ENCODE results near the gene RB1. TPM values are rescaled to one million over a fixed set of nuclear protein-coding genes. Genes with fewer than 3 reads are reported as not detected.

RB1 gene
- total and polyA plus RNA-seq, 9 of the 15 experiments (the other 6 are each of a cell fraction or from before 2014, with no cell fraction given) = 5.0 to 23.8 (median 17.9) TPM

DNA sequence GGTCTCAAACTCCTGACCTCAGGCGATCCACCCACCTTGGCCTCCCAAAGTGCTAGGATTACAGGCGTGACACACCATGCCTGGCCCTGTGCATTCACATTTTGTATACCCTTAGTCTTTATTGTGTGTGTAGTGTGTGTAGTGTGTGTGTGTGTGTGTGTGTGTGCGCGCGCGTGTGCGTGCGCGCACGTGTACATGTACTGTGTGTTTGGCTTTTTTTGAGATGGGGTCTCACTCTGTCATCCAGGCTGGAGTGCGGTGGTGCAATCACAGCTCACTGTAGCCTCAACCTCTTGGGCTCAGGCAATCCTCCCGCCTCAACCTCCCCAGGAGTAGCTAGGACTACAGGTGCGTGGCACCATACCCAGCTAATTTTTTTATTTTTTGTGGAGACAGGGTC lies 48.5 kb upstream of the RB1 start:
- TF ChIP-seq CBX8 (IDR thresholded peaks at IDR 0.05; ENCODE audit: borderline replicate concordance, extremely low read depth, low read depth, low read length, poor library complexity, severe bottlenecking) = no peak
- TF ChIP-seq DIDO1 (tag; IDR thresholded peaks at IDR 0.05; ENCODE audit: low read depth) = no peak
- TF ChIP-seq, protein P1, sequence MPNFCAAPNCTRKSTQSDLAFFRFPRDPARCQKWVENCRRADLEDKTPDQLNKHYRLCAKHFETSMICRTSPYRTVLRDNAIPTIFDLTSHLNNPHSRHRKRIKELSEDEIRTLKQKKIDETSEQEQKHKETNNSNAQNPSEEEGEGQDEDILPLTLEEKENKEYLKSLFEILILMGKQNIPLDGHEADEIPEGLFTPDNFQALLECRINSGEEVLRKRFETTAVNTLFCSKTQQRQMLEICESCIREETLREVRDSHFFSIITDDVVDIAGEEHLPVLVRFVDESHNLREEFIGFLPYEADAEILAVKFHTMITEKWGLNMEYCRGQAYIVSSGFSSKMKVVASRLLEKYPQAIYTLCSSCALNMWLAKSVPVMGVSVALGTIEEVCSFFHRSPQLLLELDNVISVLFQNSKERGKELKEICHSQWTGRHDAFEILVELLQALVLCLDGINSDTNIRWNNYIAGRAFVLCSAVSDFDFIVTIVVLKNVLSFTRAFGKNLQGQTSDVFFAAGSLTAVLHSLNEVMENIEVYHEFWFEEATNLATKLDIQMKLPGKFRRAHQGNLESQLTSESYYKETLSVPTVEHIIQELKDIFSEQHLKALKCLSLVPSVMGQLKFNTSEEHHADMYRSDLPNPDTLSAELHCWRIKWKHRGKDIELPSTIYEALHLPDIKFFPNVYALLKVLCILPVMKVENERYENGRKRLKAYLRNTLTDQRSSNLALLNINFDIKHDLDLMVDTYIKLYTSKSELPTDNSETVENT (CRISPR knock-in tag; IDR thresholded peaks at IDR 0.05) = no peak
- no peak for TF ChIP-seq RBFOX2 (IDR thresholded peaks at IDR 0.05; ENCODE audit: low read depth, low read length)
- no peak for TF ChIP-seq LARP7 (IDR thresholded peaks at IDR 0.05)
- no peak for TF ChIP-seq POLR2G (IDR thresholded peaks at IDR 0.05; ENCODE audit: low read depth, low read length)
- no peak for TF ChIP-seq FOS (IDR thresholded peaks at IDR 0.05; ENCODE audit: extremely low read depth, insufficient read length)
- TF ChIP-seq, protein P2, sequence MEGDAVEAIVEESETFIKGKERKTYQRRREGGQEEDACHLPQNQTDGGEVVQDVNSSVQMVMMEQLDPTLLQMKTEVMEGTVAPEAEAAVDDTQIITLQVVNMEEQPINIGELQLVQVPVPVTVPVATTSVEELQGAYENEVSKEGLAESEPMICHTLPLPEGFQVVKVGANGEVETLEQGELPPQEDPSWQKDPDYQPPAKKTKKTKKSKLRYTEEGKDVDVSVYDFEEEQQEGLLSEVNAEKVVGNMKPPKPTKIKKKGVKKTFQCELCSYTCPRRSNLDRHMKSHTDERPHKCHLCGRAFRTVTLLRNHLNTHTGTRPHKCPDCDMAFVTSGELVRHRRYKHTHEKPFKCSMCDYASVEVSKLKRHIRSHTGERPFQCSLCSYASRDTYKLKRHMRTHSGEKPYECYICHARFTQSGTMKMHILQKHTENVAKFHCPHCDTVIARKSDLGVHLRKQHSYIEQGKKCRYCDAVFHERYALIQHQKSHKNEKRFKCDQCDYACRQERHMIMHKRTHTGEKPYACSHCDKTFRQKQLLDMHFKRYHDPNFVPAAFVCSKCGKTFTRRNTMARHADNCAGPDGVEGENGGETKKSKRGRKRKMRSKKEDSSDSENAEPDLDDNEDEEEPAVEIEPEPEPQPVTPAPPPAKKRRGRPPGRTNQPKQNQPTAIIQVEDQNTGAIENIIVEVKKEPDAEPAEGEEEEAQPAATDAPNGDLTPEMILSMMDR (IDR thresholded peaks at IDR 0.05 in 2 of 3, conservative IDR thresholded peaks at IDR 0.05 in 1 of 3; ENCODE audit: insufficient read depth in 2 of 3, low read depth in 1 of 3, low read length in 3 of 3) = no peak
- TF ChIP-seq BMI1 (IDR thresholded peaks at IDR 0.05; ENCODE audit: low read length) = no peak
- no peak for TF ChIP-seq XRCC4 (IDR thresholded peaks at IDR 0.05; ENCODE audit: extremely low read depth, insufficient read depth, insufficient read length)
- TF ChIP-seq, protein P3, sequence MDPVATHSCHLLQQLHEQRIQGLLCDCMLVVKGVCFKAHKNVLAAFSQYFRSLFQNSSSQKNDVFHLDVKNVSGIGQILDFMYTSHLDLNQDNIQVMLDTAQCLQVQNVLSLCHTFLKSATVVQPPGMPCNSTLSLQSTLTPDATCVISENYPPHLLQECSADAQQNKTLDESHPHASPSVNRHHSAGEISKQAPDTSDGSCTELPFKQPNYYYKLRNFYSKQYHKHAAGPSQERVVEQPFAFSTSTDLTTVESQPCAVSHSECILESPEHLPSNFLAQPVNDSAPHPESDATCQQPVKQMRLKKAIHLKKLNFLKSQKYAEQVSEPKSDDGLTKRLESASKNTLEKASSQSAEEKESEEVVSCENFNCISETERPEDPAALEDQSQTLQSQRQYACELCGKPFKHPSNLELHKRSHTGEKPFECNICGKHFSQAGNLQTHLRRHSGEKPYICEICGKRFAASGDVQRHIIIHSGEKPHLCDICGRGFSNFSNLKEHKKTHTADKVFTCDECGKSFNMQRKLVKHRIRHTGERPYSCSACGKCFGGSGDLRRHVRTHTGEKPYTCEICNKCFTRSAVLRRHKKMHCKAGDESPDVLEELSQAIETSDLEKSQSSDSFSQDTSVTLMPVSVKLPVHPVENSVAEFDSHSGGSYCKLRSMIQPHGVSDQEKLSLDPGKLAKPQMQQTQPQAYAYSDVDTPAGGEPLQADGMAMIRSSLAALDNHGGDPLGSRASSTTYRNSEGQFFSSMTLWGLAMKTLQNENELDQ (CRISPR knock-in tag; IDR thresholded peaks at IDR 0.05; ENCODE audit: borderline replicate concordance) = no peak
- no peak for TF ChIP-seq HNRNPLL (IDR thresholded peaks at IDR 0.05; ENCODE audit: low read depth, low read length, poor library complexity, severe bottlenecking)
- TF ChIP-seq, protein P4, sequence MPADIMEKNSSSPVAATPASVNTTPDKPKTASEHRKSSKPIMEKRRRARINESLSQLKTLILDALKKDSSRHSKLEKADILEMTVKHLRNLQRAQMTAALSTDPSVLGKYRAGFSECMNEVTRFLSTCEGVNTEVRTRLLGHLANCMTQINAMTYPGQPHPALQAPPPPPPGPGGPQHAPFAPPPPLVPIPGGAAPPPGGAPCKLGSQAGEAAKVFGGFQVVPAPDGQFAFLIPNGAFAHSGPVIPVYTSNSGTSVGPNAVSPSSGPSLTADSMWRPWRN (IDR thresholded peaks at IDR 0.05; ENCODE audit: low read depth) = no peak
- TF ChIP-seq MAZ (CRISPR knock-in tag; conservative IDR thresholded peaks at IDR 0.05 in 1 of 2, IDR thresholded peaks at IDR 0.05 in 1 of 2) = no peak
- TF ChIP-seq CHD4 (IDR thresholded peaks at IDR 0.05; ENCODE audit: insufficient read depth, insufficient replicate concordance, low read depth, low read length, poor library complexity, severe bottlenecking) = no peak
- POLR2A ChIA-PET = interaction anchor here (1.0 kb wide), 1 partner anchor 10 kb away, joined by 3 read pairs; no protein-coding TSS in a partner anchor

More for the DNA sequence above, 48.5 kb upstream of the RB1 start:
- no peaks in the 10 kb centered on the region for H3K79me2 ChIP-seq (ENCODE audit: control insufficient read depth, insufficient read depth, low read length)
- H3K9me3 ChIP-seq (replicated peaks; ENCODE audit: control insufficient read depth, insufficient read depth, low read depth, low read length) = no peaks in the 10 kb centered on the region
- H3K27ac ChIP-seq (ENCODE audit: extremely low read depth, low read depth, low read length) = no peak overlapping the region
- no peak overlapping the region for H2AFZ ChIP-seq (ENCODE audit: low read depth, low read length)
- 100% methylated on average over 2 of the region's 13 CpGs for WGBS (ENCODE audit: insufficient coverage, low coverage, missing lambda C conversion rate)
- DNase-seq (ENCODE audit: extremely low read depth in 1 of 4, low spot score in 3 of 4) (no peak), ATAC-seq (no peak), FAIRE-seq (no peak)
- no peak overlapping the region for H3K9ac ChIP-seq (ENCODE audit: insufficient read depth in 1 of 2, low read depth in 2 of 2, low read length in 2 of 2)
- no peak overlapping the region for H3K4me3 ChIP-seq
- BruUV-seq (replicated peaks) = no TSS peak
- H3K9me1 ChIP-seq (ENCODE audit: control insufficient read depth, insufficient read depth, low read length) = no peaks in the 10 kb centered on the region
- no peaks in the 10 kb centered on the region for H3K27me3 ChIP-seq (ENCODE audit: control insufficient read depth in 2 of 2, insufficient read depth in 2 of 2, low read length in 2 of 2)
- intact Hi-C loops (cut with micrococcal nuclease) = no loop called here
- CTCF ChIA-PET (ENCODE audit: low intra/inter-chr PET ratio) = no interaction called here
- no peak overlapping the region for H3K4me2 ChIP-seq (ENCODE audit: insufficient read depth, low read length)
- H3K4me1 ChIP-seq (replicated peaks in 1 of 2; ENCODE audit: control insufficient read depth in 2 of 2, insufficient read depth in 2 of 2, low read length in 2 of 2) = no peaks in the 10 kb centered on the region
- H4K20me1 ChIP-seq (replicated peaks; ENCODE audit: control insufficient read depth, insufficient read depth, low read length) = no peaks in the 10 kb centered on the region
- peaks cover 40% of the 10 kb centered on the region for H3K36me3 ChIP-seq (ENCODE audit: control insufficient read depth, insufficient read depth, low read length)
- in situ Hi-C loops (cut with MboI) = no loop called here

Measured in K562 (cell line).